Measurements from ENCODE around the gene CLIC6. TPM values are rescaled to one million over a fixed set of nuclear protein-coding genes. Genes with fewer than 3 reads are reported as not detected.

CLIC6 gene
- total and polyA plus RNA-seq, 2 experiments from 2014 or later = 1.1 to 1.5 TPM

DNA sequence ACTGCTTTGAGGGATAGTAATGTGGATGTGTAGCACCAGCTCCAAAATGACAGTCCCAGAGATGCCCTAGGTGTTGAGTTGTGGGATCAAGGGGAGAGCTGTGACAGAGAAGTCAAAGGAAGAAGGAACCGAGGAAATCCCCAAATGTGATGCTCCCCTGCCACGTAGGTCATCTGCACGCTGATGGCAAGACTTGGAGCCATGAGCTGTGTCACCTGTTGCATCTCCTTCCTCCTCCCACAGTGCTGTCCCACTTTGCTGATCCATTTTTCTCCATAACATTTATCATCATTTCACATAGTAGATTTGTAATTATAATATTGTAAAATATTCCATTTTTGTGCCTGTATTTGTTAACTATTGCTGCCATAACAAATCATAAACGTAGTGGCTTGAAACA lies 36.3 kb upstream of the CLIC6 start (continued):
- TF ChIP-seq, protein P1, sequence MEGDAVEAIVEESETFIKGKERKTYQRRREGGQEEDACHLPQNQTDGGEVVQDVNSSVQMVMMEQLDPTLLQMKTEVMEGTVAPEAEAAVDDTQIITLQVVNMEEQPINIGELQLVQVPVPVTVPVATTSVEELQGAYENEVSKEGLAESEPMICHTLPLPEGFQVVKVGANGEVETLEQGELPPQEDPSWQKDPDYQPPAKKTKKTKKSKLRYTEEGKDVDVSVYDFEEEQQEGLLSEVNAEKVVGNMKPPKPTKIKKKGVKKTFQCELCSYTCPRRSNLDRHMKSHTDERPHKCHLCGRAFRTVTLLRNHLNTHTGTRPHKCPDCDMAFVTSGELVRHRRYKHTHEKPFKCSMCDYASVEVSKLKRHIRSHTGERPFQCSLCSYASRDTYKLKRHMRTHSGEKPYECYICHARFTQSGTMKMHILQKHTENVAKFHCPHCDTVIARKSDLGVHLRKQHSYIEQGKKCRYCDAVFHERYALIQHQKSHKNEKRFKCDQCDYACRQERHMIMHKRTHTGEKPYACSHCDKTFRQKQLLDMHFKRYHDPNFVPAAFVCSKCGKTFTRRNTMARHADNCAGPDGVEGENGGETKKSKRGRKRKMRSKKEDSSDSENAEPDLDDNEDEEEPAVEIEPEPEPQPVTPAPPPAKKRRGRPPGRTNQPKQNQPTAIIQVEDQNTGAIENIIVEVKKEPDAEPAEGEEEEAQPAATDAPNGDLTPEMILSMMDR (conservative IDR thresholded peaks at IDR 0.05; ENCODE audit: low read depth in 2 of 2) = no peak
- TF ChIP-seq, protein P2, sequence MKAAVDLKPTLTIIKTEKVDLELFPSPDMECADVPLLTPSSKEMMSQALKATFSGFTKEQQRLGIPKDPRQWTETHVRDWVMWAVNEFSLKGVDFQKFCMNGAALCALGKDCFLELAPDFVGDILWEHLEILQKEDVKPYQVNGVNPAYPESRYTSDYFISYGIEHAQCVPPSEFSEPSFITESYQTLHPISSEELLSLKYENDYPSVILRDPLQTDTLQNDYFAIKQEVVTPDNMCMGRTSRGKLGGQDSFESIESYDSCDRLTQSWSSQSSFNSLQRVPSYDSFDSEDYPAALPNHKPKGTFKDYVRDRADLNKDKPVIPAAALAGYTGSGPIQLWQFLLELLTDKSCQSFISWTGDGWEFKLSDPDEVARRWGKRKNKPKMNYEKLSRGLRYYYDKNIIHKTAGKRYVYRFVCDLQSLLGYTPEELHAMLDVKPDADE (IDR thresholded peaks at IDR 0.05) = no peak
- TF ChIP-seq NANOG (IDR thresholded peaks at IDR 0.05; ENCODE audit: borderline replicate concordance) (no peak), ZNF114 (CRISPR knock-in tag; IDR thresholded peaks at IDR 0.05) (no peak), EZH2phosphoT487 (IDR thresholded peaks at IDR 0.05; ENCODE audit: unreplicated experiment) (no peak), POLR2AphosphoS5 (IDR thresholded peaks at IDR 0.05; ENCODE audit: low read depth) (no peak)

DNA sequence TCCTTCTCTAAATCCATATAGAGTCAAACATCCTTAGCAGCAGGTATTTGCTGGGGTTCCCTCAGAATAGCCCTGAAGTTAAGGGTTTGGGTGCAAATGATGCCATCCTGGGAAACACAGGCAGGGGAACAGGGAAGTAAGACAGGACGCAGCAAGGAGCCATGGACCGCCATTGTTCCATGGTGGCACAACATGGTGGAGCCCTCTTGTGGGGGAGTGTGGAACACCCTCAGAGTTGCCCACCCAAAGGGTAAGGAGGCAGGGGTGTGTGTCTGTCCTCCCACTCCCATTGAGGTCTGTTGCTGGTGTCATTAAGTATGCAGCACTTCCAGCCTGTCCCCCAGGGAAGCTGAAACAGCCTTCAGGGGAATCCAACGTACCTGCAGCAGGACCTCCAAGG lies 33.5 kb upstream of the CLIC6 start:
- H3K36me3 ChIP-seq (ENCODE audit: insufficient read depth) = no peaks in the 10 kb centered on the region
- H3K79me2 ChIP-seq (replicated peaks; ENCODE audit: insufficient read depth) = no peaks in the 10 kb centered on the region
- DNase-seq (ENCODE audit: low spot score) (peak; percentile 63), ATAC-seq (peak; percentile 75)
- H3K27ac ChIP-seq (ENCODE audit: low read depth) = no peak overlapping the region
- H3K4me1 Mint-ChIP-seq = no peaks in the 10 kb centered on the region
- H3K4me3 ChIP-seq = no peak overlapping the region
- no peaks in the 10 kb centered on the region for H4K20me1 ChIP-seq (replicated peaks; ENCODE audit: insufficient read depth)
- H3K9me3 Mint-ChIP-seq = no peaks in the 10 kb centered on the region
- no peak overlapping the region for H3K4me2 ChIP-seq
- no peaks in the 10 kb centered on the region for H3F3A ChIP-seq (replicated peaks; ENCODE audit: low read depth)
- H3K27ac Mint-ChIP-seq = no peak overlapping the region
- TF ChIP-seq NANOG (IDR thresholded peaks at IDR 0.05; ENCODE audit: borderline replicate concordance) = no peak
- TF ChIP-seq, protein P1 (conservative IDR thresholded peaks at IDR 0.05; ENCODE audit: low read depth in 2 of 2) = peak; percentile 61 to 75
- H3K4me3 Mint-ChIP-seq = no peak overlapping the region
- peaks cover 17% of the 10 kb centered on the region; the same call in 1 of the 2 replicates for H3K9me2 ChIP-seq (ENCODE audit: insufficient read depth)
- no peaks in the 10 kb centered on the region for H3K27me3 ChIP-seq (ENCODE audit: insufficient read depth)
- H3K4me1 ChIP-seq (ENCODE audit: insufficient read depth) = no peaks in the 10 kb centered on the region
- no peaks in the 10 kb centered on the region for H3K36me3 Mint-ChIP-seq (ENCODE audit: low read depth)
- H2AFZ ChIP-seq = 0 out of 2 replicates have a peak overlapping the region, but pooled peaks have one; percentile 10
- peaks cover 3% of the 10 kb centered on the region for H3K27me3 Mint-ChIP-seq (ENCODE audit: insufficient read depth, low read depth, poor library complexity)

DNA sequence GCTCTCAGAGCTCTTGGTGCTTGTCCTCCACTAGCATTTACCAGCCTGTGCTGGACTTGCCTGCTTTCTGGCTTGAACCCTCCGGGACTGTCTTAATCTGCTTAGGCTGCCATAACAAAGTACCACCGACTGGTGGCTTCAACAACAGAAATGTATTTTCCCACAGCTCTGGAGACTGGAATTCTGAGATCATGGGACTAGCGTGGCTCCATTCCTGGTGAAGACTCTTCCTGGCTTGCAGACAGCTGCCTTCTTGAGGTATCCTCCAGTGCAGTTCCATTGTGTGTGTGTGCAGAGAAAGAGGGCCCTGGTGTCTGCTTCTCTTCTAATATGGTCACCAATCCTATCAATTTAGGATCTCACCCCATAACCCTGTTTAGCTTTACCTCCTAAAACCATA lies 31.8 kb upstream of the CLIC6 start:
- Mint-ChIP-seq H3K4me3 (no peak overlapping the region), H3K9me3 (no peaks in the 10 kb centered on the region; the same call in 2 of the 3 replicates), H3K27ac (no peak overlapping the region), H3K36me3 (ENCODE audit: low read depth) (no peaks in the 10 kb centered on the region), H3K27me3 (ENCODE audit: insufficient read depth, low read depth, poor library complexity) (peaks cover 4% of the 10 kb centered on the region), H3K4me1 (peaks cover 2% of the 10 kb centered on the region; the same call in 1 of the 3 replicates)
- Histone ChIP-seq H3K4me2 (no peak overlapping the region), H2AFZ (no peak overlapping the region), H3K4me1 (ENCODE audit: insufficient read depth) (no peaks in the 10 kb centered on the region), H3K27ac (ENCODE audit: low read depth) (no peak overlapping the region), H3K9me2 (ENCODE audit: insufficient read depth) (peaks cover 17% of the 10 kb centered on the region; the same call in 1 of the 2 replicates), H3K36me3 (ENCODE audit: insufficient read depth) (no peaks in the 10 kb centered on the region), H3K27me3 (ENCODE audit: insufficient read depth) (no peaks in the 10 kb centered on the region), H3K79me2 (replicated peaks; ENCODE audit: insufficient read depth) (no peaks in the 10 kb centered on the region), H4K20me1 (replicated peaks; ENCODE audit: insufficient read depth) (no peaks in the 10 kb centered on the region), H3F3A (replicated peaks; ENCODE audit: low read depth) (no peaks in the 10 kb centered on the region), H3K4me3 (no peak overlapping the region)
- DNase-seq (ENCODE audit: low spot score) (no peak), ATAC-seq (no peak)
- TF ChIP-seq ZNF331 (CRISPR knock-in tag; IDR thresholded peaks at IDR 0.05; ENCODE audit: low read depth) (no peak), JUNB (IDR thresholded peaks at IDR 0.05; ENCODE audit: unreplicated experiment) (no peak), CREB1 (CRISPR knock-in tag; IDR thresholded peaks at IDR 0.05; ENCODE audit: low read depth) (no peak), EZH2phosphoT487 (IDR thresholded peaks at IDR 0.05; ENCODE audit: unreplicated experiment) (no peak), POLR2AphosphoS5 (IDR thresholded peaks at IDR 0.05; ENCODE audit: low read depth) (no peak), ZNF114 (CRISPR knock-in tag; IDR thresholded peaks at IDR 0.05) (no peak)
- TF ChIP-seq, protein P3, sequence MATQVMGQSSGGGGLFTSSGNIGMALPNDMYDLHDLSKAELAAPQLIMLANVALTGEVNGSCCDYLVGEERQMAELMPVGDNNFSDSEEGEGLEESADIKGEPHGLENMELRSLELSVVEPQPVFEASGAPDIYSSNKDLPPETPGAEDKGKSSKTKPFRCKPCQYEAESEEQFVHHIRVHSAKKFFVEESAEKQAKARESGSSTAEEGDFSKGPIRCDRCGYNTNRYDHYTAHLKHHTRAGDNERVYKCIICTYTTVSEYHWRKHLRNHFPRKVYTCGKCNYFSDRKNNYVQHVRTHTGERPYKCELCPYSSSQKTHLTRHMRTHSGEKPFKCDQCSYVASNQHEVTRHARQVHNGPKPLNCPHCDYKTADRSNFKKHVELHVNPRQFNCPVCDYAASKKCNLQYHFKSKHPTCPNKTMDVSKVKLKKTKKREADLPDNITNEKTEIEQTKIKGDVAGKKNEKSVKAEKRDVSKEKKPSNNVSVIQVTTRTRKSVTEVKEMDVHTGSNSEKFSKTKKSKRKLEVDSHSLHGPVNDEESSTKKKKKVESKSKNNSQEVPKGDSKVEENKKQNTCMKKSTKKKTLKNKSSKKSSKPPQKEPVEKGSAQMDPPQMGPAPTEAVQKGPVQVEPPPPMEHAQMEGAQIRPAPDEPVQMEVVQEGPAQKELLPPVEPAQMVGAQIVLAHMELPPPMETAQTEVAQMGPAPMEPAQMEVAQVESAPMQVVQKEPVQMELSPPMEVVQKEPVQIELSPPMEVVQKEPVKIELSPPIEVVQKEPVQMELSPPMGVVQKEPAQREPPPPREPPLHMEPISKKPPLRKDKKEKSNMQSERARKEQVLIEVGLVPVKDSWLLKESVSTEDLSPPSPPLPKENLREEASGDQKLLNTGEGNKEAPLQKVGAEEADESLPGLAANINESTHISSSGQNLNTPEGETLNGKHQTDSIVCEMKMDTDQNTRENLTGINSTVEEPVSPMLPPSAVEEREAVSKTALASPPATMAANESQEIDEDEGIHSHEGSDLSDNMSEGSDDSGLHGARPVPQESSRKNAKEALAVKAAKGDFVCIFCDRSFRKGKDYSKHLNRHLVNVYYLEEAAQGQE (IDR thresholded peaks at IDR 0.05; ENCODE audit: unreplicated experiment) = no peak

Measured in GM23338 (cell line).